ENCODE measurements around the gene PDLIM7.
"Not testable (repeated sequence)": the region's sequence is repeated elsewhere in the genome, so short reads cannot be mapped to it uniquely, and the experiment has no call there.

PDLIM7 gene

GRCh38 chr5:177492841-177493240, 4.6 kb downstream of the PDLIM7 start:
- no peak for DNase-seq

- DNase-seq, result no peak
Observed at GRCh38 chr5:177491983-177492746, 5.2 kb downstream of the PDLIM7 start.

GRCh38 chr5:177491429-177491945, 5.9 kb downstream of the PDLIM7 start:
- peak in 1 of 56 donors; percentile 12 for DNase-seq

- no peak for DNase-seq
Observed at GRCh38 chr5:177490992-177491391, 6.4 kb downstream of the PDLIM7 start.

GRCh38 chr5:177490311-177490991, 7.0 kb downstream of the PDLIM7 start:
- DNase-seq, result no peak

GRCh38 chr5:177489119-177489716, 8.2 kb downstream of the PDLIM7 start:
- DNase-seq, result peak in 1 of 56 donors; percentile 22

- no peak for DNase-seq
Observed at GRCh38 chr5:177487975-177488374, 9.4 kb downstream of the PDLIM7 start.

- DNase-seq, result no peak
Observed at GRCh38 chr5:177487144-177487543, 10.3 kb downstream of the PDLIM7 start.

GRCh38 chr5:177486256-177486655, 11.1 kb downstream of the PDLIM7 start:
- DNase-seq, result no peak

- DNase-seq, result not testable (repeated sequence)
Observed at GRCh38 chr5:177485753-177486152, 11.7 kb downstream of the PDLIM7 start.

GRCh38 chr5:177484902-177485549, 12.4 kb downstream of the PDLIM7 start:
- no peak for DNase-seq

- DNase-seq, result no peak
Observed at GRCh38 chr5:177483994-177484901, 13.2 kb downstream of the PDLIM7 start.

- no peak for DNase-seq
Observed at GRCh38 chr5:177483042-177483441, 14.4 kb downstream of the PDLIM7 start.

- DNase-seq, result no peak
Observed at GRCh38 chr5:177482359-177482795, 15.0 kb downstream of the PDLIM7 start.

GRCh38 chr5:177479774-177480173, 17.6 kb downstream of the PDLIM7 start:
- no peak for DNase-seq

GRCh38 chr5:177478711-177479646, 18.4 kb downstream of the PDLIM7 start:
- DNase-seq, result peak in 4 of 56 donors; percentile 19 to 42 (median 30)

- DNase-seq, result no peak
Observed at GRCh38 chr5:177477701-177478477, 19.5 kb downstream of the PDLIM7 start.

GRCh38 chr5:177476531-177477233, 20.7 kb downstream of the PDLIM7 start:
- DNase-seq, result no peak
